Thyroid gland (tissue), 4 donors: ENCODE data around the gene COL8A1.

ENCODE experiments used
- POLR2A ChIP-seq, 2 donors: fragments of 450-650 bp; IDR thresholded peaks; one replicate each; pipeline ENCODE4 v1.6.1; 2017; ENCODE audit warnings: antibody characterized with exemption in 2 of 2, mild to moderate bottlenecking in 2 of 2, moderate library complexity in 1 of 2
- TF ChIP-seq, protein P1 (sequence below), 6 experiments: fragments of 200-600 bp in 3 of 6; fragments of 450-650 bp in 3 of 6; sonication (generic) in 3 of 6; IDR thresholded peaks; one replicate each; pipeline ENCODE4 v1.5.1; 2016 to 2019; ENCODE audit warnings: antibody characterized with exemption in 6 of 6, mild to moderate bottlenecking in 2 of 6, inconsistent platforms in 1 of 6, moderate library complexity in 1 of 6

DNA sequence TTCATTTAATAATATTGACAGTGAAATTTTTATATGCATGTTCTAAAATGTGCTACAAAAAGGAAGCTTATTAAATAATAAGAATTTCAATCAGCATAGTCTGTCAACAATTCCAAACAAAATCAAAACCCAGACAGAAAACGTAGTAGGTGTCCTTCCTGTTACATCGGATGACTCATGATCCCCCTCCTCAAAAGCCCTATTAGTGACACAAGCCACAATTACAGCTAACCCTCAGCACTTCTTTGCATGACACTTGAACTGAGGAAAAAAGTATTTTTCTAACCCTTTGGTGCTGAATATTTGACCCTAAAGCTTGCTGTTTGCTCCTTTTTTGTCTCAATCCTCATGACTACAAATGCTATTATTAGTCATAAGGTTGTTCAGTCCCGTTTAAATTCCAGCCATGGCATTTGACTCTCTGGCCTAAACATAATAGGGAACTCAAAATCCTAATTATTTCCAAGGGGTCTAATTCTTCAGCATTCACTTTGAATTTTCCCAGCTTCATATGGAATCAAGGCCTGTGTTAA lies 78.1 kb downstream of the COL8A1 start:
- TF ChIP-seq, protein P1, sequence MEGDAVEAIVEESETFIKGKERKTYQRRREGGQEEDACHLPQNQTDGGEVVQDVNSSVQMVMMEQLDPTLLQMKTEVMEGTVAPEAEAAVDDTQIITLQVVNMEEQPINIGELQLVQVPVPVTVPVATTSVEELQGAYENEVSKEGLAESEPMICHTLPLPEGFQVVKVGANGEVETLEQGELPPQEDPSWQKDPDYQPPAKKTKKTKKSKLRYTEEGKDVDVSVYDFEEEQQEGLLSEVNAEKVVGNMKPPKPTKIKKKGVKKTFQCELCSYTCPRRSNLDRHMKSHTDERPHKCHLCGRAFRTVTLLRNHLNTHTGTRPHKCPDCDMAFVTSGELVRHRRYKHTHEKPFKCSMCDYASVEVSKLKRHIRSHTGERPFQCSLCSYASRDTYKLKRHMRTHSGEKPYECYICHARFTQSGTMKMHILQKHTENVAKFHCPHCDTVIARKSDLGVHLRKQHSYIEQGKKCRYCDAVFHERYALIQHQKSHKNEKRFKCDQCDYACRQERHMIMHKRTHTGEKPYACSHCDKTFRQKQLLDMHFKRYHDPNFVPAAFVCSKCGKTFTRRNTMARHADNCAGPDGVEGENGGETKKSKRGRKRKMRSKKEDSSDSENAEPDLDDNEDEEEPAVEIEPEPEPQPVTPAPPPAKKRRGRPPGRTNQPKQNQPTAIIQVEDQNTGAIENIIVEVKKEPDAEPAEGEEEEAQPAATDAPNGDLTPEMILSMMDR (IDR thresholded peaks at IDR 0.05) = no peak
- no peak for TF ChIP-seq POLR2A (IDR thresholded peaks at IDR 0.05)
